Erythroblast (primary cell): ENCODE data around the gene KCNN4.
"Not testable (repeated sequence)": the region's sequence is repeated elsewhere in the genome, so short reads cannot be mapped to it uniquely, and the experiment has no call there.

Experiments
- DNase-seq, 2 experiments: peaks; one replicate each; lab custom pipeline; 2025; lab: John Stamatoyannopoulos, UW
- GATA1 ChIP-seq: IDR thresholded peaks from 2 replicates; pipeline ENCODE4 v1.6.1; 2011; ENCODE audit warnings: low read depth, mild to moderate bottlenecking, control low read depth, low read length, moderate library complexity
- POLR2A ChIP-seq: IDR thresholded peaks from 2 replicates; pipeline ENCODE4 v1.6.1; 2011; ENCODE audit warnings: mild to moderate bottlenecking, low read length

The KCNN4 gene

DNA sequence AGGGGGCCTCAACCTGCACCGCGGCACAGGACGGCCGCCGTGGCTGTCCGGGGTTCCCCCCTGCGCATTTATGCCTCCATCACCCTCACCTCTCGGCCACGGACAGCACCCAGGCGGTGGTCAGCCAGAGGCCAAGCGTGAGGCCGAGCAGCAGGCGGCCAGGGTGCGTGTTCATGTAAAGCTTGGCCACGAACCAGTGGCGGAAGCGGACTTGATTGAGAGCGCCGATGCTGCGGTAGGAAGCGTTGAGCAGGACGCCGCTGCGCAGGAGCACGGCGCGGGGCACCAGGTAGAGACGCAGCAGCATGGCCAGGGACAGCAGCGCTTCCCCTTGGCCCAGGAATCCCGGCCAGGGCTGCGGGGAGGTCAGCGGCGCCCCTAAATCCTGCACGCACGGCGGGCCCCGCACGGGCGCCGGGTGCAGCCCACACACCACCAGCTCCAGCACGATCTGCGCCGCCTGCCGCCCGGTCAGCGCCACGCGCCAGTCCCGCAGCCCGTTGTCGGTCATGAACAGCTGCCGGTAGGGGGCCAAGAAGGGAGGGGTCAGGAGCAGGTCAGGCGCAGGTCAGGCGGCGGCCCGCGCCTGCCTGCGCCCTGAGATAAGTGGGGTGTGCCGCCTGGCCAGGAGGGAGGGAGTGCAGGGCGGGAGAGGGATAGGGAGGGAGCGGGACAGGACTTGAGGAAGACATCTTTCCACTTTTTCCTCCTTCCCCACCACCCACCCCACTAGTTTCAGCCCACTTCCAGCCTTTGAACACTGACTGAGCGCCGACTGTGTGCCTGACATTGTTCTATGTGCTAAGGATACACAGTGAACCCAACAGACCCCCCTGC is 6.5 kb downstream of the KCNN4 start:
- DNase-seq = peak; percentile 98
- TF ChIP-seq POLR2A (no peak), GATA1 (peak; percentile 73)

DNA sequence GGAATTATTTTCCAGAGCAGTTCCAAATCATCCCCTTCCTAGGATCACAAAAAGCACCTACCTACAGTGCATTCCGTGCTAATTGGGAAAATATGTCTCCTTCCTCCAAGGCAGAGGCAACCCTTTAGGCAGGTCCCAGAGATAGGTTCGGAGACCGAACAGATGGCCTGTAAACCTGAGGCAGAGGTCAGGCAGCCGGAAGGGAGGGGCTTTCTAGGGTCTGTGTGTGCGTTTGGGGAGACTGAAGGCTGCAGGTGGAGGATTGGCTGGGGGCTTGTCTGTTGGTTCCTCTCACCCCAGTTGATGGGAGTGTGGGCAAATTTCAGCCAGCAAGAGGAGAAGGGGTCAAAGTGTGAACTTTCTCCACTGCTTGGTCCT is 7.1 kb downstream of the KCNN4 start:
- no peak for TF ChIP-seq POLR2A
- no peak for TF ChIP-seq GATA1
- DNase-seq = no peak

DNA sequence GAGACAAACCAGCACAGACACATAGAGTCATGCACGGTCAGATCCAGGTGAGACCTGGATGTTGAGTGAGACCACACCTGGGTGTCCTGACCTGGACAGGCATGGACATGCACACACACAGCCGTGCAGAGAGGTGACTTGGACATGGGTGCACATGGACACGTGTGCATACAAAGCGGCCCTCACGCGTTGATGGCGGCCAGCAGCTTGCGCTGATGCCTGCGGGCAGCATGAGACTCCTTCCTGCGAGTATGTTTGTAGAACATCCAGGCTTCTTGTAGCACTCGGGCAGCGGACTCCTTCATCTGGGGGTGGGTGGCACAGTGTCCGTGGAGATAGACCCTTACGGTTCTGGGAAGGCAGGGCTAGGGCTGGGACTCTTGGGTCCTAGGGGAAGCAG is 11.5 kb downstream of the KCNN4 start:
- DNase-seq = no peak
- TF ChIP-seq GATA1 = no peak
- no peak for TF ChIP-seq POLR2A

DNA sequence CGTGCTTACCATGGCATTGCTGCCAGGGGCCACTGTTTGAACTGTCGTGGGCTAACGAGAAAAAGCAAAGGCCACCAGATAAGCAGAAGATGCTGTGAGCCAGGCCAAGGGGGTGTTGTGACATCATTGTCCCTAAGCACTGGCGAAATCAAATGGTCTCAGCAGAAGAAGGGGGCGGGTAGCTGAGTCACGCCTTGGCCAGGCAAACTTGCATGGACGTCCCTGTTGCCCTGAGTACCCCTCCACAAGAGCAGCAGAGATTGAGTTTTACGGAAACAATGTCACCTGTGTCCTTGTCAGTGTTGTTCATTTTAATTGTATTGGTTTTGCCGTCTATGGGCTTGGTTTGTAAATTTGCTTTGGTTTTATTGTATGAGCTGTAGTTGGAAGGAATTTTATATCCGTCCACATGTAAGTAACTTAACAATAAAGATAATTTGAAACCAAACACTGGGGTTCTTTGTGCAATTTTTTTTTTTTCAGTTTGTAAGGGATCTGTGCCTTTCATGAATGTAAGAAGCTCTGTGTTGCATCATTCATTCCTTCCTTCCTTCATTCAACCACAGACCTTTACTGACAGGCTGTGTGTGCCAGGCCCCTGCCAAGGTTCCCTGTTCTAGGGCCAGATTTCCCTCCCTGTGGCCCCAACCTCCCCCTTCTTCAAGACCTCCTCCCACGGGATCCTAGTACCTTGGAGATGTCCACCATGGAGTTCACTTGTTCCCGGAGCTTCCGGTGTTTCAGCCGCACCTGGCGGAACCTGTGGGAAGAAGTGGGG is 12.3 kb downstream of the KCNN4 start:
- peak; percentile 36 to 59 for DNase-seq
- TF ChIP-seq POLR2A = no peak
- no peak for TF ChIP-seq GATA1

DNA sequence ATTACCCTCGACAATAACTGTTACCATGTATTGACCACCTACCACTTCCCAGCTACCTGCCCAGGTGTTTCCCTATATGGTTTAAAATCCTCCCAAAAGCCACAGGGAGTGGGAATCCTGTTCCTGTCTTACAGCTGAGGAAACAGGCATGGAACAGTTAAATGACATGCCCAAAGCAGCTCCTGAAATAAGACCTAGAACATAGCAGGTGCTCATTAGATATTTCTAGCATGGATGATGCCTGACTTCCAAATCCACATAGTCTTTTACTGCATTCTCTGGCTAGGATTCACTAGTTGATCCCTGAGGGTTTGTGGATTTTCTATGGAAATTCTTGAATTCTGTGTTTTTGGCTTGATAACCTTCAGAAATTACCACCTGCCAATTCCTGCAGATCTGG is 13.0 kb downstream of the KCNN4 start:
- no peak for TF ChIP-seq POLR2A
- TF ChIP-seq GATA1 = no peak
- no peak for DNase-seq

GRCh38 chr19:43767316-43767715 is 13.5 kb downstream of the KCNN4 start:
- TF ChIP-seq GATA1 = no peak
- no peak for TF ChIP-seq POLR2A
- no peak for DNase-seq

DNA sequence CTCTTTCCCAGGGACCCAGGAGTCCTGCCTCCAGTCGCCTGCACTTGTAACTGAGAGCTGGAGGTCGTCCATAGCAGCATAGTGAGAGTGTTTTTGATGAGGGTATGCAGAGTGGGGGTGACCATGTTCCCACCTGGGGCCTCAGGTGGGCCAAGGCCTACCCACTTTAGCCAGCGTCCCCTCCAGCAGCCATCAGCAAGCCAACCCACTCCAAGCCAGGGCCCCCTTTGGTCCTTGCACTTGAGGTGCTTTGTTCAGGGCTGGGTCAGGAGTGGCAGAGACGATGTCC is 14.1 kb downstream of the KCNN4 start:
- no peak for DNase-seq
- no peak for TF ChIP-seq POLR2A
- TF ChIP-seq GATA1 = no peak

GRCh38 chr19:43765109-43765876 is 15.5 kb downstream of the KCNN4 start:
- peak in 1 of 2 experiments; percentile 38 for DNase-seq
- TF ChIP-seq POLR2A = no peak

DNA sequence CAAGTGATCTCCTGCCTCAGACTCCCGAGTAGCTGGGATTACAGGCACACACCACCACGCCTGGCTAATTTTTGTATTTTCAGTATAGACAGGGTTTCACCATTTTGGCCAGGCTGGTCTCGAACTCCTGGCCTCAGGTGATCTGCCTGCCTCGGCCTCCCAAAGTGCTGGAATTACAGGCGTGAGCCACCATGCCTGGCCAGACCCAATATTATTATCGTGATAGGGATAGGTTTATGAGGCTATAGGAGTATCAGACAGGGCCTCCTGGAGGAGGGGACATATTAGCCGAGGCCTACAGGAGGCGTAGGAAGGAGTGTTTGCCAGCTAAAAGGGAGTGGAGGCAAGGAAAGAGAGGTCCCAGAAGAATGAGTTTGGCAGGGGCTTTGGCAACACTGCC is 16.1 kb downstream of the KCNN4 start:
- not testable (repeated sequence) for DNase-seq

GRCh38 chr19:43763473-43763939 is 17.3 kb downstream of the KCNN4 start:
- no peak for DNase-seq
- peak; percentile 33 for TF ChIP-seq POLR2A
- TF ChIP-seq GATA1 = no peak

GRCh38 chr19:43762814-43763213 is 18.0 kb downstream of the KCNN4 start:
- no peak for DNase-seq
- TF ChIP-seq GATA1 = no peak
- TF ChIP-seq POLR2A = no peak

GRCh38 chr19:43760941-43761340 is 19.8 kb downstream of the KCNN4 start:
- no peak for TF ChIP-seq POLR2A
- TF ChIP-seq GATA1 = no peak
- no peak for DNase-seq

GRCh38 chr19:43759515-43759914 is 21.3 kb downstream of the KCNN4 start:
- TF ChIP-seq GATA1 (no peak), POLR2A (no peak)
- DNase-seq = peak in 1 of 2 experiments; percentile 13
